HG03039 (cell line): ENCODE results near the gene IGF2R.
"Not testable (repeated sequence)": the region's sequence is repeated elsewhere in the genome, so short reads cannot be mapped to it uniquely, and the experiment has no call there.

ENCODE experiments used
- ATAC-seq: cut with Tn5 transposase; IDR thresholded peaks from one replicate; pipeline ENCODE4 v1.9.1; 2021; ENCODE audit warnings: mild to moderate bottlenecking, moderate library complexity; ENCODE audit not compliant: unreplicated experiment

IGF2R gene

DNA sequence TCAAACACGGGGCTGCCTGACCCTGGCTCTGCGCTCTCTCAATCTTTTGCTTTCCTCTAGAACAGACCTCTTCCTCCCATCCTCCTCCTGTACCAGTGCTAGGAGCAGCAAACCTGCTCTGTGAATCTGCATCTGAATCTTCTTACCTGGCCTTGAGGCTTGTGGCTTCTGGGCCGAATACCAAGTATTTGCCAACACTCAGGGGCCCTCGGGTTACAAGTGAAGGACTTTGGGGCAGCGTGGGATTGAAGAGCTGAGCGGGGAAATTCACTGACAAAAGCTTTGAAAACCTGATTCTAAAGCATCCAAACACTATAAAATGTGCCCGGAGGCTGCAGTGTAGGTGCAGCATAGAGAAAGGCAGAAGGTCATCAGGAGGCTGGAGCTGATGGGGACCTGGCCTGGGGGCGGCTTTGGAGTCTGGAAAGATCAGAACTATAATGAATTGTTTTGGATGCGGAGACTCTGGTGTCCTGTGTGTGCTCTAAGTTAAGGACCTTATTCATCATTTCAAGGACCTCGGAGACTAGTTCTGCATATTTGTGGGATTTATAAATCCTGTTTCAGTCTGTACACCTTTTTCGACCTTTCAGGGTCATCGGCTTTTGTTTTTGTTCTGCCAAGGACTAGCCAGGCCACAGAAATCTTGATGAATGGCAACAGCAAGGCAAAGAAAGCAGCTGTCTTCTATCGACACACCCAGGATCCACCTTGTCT, 16.4 kb upstream of the IGF2R start:
- ATAC-seq = no peak

DNA sequence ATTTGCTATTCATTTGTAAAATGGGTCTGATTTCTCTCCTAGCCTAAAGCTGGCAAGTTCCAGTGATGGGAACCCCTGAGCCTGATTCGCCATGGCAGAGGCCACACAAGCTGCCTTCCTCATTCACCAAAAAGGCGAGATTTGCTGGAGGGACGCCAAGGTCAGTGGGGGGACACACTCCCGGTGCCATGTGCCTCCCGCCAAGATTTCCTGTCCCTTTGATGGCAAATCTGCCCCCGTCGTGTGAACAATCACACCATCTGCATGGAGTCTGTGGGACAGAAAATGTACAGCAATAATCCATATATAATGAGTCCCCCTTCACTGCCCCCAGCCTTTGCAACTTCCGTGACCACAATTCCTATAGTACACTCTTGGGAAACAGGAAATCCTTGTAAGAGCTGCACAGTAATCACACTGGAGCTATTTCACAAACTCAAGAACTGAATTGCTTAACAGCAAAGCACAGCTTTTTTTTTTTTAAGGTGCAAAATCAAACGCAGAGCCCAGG, 15.7 kb upstream of the IGF2R start:
- no peak for ATAC-seq

DNA sequence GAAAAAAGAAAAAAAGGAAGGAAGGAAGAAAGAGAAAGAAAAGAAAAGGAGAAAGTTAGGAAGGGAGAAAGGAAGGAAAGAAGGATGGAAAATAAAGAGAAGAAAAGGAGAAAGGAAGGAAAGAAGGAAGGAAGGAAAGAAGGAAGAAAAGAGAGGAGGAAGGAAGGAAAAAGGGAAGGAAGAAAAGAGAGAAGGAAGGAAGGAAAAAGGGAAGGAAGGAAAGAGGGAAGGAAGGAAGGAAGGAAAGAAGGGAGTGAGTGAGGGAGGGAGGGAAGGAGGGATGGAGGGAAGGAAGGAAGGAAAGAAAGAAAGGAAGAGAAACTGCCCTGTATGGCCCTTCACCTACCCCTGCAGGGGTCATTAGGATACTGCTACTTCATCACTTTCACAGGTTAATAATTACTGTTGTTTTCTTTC, 12.9 kb upstream of the IGF2R start:
- ATAC-seq = no peak

DNA sequence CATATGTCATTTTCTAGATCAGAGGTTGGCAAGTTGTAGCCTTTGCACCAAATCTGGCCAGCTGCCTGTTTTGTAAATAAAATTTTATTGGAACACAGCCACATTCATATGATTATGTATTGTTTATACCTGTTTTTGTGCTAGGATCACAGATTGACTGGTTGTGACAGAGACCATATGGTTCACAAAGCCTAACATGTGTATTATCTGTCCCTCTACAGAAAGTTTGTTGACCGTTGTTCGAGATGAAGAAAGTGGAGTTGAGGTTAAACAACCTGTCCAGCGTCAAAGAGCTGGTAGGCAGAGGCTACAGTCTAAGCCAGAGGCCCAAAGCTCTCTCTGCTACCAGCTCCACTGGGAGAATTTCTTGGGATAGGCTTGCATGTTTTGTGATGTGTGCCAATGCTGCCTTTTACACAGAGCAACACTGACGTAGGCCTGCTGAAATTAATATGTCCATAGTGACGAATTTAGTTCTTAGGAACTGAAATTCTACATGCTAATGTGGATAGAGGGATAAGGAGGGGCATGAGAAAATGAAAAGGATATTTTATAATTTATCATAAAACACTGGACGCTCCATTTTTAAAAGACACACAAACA, 11.7 kb upstream of the IGF2R start:
- no peak for ATAC-seq

DNA sequence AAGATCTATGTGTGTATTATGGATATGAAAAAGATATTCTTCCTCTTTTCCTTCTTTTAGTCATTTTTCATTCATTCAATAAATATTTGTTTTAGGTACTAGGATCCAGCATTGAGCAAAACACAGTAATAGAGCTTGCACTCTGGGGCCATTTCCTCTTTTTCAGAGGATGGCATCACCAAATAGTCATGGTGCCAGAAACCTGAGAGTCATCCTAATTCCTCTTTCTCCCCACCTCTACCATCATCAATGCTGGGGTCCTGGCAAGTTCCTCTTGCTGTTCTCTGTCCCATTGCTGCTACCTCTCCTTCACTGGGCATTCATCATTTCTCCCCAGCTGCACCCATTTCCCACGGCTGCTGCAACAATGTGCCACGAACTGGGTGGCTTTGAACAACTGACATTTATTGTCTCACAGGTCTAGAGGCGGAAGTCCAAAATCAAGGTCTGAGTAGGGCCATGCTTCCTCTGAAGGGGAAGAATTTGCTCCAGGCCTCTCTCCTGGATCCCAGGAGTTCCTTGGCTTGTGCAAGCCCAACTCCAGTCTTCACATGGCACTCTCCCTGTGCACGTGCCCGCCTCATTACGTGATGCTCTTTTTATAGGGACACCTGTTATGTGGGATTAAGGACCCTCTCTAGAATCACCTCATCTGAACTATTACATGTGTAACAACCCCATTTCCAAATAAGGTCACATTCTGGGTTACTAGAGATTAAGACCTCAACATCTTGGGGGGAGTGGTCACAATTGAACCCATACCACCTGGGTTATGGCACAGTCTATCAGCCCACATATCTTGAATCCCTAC, 9.5 kb upstream of the IGF2R start:
- peak; percentile 50 for ATAC-seq

DNA sequence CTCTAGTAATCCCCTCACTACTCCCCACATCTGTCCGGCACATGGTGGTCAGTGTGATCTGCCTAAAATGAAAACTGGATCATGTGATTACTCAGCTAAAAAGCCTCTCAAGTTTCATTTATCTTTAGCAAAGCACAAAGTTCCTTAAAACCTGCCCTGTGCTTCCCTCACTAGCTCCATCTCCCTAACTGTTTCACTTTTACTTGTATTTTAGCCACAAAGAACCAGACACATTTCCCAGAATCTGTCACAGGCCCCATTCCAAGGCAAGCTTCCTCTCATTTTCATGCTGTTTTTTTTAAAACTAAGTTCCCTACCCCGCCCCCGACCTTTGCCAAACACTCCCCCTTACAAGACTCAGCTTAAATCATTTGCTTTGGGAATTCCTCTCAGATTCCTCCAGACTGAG, 8.9 kb upstream of the IGF2R start:
- no peak for ATAC-seq

DNA sequence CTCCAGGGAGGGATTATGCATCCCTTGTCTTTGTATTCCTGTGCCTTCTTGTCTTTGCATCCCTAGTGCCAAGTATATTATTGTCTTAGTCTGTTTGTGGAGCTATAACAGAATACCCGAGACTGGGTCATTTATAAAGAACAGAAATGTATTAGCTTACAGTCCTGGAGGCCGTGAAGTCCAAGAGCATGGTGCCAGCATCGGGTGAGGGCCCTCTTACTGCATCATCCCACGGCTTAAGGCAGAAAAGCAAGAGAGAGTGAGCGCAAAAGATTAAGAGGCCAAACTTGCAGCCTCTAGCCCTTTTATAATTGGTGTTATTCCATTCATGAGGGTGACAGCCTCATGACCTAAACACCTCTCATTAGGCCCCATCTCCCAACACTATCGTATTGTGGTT, 8.4 kb upstream of the IGF2R start:
- ATAC-seq = no peak

DNA sequence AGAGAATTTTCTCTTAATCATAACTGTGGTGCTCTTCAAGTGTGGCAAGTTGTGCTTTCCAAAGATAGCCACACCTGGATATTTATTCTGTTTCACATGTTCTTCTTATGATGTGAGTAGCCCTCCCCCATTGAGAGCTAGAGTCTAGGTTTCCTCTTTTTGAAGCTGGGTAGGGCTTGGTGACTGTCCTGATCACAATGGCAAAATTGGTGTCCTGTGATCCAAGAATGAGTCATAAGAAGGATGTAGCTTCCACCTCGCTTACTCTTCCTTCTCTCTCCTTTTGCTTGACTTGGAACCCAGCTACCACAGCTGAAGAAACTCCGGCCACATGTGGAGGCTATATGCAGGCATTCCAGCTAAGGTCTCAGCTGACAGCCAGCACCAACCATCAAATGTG, 7.4 kb upstream of the IGF2R start:
- ATAC-seq = no peak

DNA sequence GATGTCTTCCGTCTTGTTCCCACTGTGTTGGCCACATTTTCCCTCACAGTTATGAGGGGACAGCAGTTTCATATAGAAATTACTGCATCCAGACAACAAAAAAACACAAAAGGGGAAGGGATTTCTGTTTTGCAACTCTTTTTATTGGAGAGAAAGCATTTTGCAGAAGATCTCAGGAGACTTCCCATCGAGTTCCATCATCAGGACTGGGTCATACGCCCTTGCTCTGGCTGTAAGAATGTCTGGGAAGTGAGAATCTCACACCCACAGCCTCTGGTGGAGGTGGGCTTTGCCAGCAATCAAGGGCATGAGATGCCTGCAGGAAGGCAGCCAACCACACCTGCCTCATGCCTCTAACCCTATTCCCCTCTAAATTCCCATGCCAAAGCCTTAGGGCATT, 5.8 kb upstream of the IGF2R start:
- no peak for ATAC-seq

DNA sequence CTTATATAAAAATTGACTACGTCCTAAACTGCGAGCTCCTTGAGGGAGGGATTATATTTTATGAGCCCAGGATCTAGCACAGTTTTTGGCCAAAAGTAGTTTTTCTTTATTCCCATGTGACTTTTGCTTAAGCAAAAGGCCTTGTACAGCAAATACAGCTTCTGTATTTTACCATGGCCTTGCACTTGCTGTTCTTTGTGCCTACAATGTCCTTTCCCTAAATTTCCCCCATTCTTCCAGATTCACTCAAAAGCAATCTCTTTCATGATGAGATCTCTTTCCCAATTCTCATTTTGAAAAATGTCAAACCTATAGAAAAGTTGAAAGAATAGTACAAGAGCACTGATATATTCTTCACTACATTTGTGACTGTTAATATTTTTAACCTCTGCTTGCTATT, 4.8 kb upstream of the IGF2R start:
- no peak for ATAC-seq

DNA sequence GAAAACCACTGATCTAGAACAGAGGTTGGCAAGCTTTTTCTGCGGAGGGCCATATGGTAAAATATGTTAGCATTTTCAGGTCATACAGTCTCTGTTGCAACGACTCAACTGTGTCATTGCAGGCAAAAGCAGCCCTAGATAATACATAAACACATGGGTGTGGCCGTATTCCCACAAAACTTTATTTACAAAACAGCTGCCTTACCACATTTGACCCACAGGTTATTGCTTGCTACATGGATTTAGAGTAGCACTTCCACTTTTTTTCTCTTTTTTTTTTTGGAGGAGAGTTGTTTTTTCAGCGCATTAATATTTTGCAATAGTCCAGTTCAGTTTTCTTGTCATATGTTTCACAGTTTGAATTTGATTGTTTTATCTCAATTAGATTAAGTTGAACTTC, 2.5 kb upstream of the IGF2R start:
- no peak for ATAC-seq

DNA sequence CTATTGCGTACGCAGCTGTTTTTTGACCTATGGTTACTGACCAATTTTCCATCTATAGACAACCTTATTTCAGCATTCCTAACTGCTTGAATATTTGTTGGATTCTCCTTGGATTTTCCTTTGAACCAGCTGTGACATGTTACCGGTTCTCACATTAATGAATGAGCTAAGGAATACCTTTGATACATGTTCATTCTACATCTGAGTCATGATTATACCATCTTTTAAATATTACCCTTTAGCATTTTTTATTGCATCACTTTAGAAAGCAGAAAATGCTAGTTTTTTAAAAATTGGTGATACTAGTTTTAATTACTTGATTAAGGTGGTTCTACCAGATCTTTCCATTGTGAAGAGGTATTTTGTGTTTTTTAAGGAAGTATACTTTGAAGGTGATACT, 1.9 kb upstream of the IGF2R start:
- no peak for ATAC-seq

DNA sequence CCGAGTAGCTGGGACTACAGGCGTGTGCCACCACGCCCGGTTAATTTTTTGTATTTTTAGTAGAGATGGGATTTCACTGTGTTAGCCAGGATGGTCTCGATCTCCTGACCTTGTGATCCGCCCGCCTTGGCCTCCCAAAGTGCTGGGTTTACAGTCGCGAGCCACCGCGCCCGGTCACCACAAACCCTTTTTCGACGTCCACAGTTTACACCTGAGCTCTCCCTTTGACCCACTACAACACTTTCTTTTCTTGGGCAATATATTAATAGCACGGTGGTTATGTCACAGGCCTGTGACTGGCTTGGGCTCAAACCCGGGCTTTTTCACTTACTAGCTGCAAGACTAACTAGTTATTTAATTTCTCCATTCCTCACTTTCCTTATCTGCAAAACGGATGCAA, 1.3 kb upstream of the IGF2R start:
- not testable (repeated sequence) for ATAC-seq

DNA sequence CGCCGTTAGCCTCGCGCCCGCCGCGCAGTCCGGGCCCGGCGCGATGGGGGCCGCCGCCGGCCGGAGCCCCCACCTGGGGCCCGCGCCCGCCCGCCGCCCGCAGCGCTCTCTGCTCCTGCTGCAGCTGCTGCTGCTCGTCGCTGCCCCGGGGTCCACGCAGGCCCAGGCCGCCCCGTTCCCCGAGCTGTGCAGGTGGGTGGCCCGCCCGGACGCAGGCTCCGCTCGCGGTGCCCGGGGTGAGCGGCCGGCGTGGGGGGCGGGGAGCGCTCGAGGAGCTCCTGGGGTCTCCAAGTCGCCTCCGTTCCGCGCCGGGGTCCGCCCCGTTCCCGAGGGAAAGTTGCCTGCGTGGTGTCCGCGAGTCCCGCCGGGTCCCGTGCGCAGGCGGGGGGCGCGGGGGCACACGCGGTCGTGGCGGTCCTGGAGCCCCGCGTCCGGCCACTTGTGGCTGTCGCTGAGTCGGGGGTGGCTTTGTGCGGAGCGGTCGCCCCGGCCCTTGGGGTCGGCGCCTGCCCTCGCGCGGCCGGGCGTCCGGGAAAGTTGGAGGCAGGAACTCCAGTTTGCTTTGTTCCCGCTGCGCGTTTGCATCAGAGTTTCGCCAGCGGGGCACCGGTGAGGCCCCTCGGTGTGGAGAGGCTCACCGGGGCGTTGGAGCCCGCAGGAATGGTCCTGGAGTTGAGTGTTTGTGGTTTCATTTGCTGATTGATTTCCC, 476 bp downstream of the IGF2R start:
- ATAC-seq = peak; percentile 32

DNA sequence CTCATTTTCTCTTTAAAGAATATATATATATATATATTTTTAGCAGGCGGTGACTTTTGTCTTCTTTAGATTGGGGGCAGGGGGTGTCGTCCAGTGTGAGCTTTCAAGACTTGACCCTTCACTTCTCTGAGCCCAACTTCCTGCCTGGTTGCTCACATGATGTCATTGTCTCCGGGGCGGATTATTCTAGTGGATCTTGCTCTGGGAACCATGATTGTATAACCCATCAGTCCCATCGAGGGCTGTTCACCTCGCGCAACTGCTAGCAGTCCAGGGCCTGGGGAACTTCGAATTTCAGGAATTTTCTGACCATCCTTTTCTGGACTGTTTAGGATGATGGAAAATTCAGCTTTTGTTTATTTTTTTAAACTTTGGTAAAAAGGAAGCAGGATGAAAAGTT, 1.0 kb downstream of the IGF2R start:
- peak; percentile 20 for ATAC-seq

DNA sequence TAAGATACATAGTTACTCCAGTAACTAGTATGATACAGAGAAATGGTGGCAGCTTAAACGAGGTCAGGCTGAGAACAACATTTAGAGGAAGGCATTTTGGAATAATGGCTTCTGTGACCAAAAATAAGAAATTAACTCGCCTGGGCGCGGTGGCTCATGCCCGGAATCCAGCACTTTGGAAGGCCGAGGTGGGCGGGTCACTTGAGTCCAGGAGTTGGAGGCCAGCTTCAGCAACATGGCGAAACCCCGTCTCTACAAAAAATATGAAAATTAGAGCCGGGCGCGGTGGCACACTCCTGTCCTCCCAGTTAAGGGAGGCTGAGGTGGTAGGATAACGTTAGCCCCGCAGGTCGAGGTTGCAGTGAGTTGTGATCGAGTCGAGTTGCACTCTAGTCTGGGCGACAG, 1.8 kb downstream of the IGF2R start:
- ATAC-seq = no peak

DNA sequence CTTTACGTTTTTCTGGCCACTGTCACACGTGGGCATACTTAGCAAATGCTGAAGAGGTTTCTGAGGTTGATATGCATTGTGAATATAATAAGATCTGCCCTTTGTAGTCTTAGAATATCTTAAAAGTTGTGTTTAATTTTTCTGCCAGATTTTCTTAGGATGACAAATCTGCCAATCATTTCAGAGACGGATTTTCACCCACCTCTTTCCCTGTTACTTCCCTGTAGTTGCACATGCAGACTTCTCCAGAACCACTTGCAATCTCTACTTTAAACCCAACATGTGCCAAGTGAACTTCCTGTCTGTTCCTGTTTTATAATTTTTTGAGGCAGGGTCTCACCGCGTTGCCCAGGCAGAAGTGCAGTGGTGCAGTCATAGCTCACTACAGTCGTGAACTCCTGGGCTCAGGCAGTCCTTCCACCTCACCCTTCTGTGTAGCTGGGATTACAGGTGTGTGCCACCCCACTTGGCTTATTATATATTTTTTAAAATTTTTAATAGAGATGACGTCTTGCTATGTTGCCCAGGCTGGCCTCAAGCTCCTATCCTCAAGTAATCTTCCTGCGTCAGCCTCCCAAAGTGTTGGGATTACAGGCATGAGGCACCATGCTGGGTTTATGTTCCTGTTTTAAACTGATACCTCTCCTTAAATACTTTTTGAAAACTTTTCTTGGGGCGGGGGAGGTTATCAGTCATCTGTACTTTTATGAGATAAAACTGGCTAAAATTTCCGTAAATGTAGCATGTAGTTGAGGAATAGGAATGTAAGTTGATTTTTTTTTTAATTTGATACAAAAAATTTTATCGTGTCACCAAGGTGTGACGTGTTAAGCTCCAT, 2.7 kb downstream of the IGF2R start:
- ATAC-seq = no peak

DNA sequence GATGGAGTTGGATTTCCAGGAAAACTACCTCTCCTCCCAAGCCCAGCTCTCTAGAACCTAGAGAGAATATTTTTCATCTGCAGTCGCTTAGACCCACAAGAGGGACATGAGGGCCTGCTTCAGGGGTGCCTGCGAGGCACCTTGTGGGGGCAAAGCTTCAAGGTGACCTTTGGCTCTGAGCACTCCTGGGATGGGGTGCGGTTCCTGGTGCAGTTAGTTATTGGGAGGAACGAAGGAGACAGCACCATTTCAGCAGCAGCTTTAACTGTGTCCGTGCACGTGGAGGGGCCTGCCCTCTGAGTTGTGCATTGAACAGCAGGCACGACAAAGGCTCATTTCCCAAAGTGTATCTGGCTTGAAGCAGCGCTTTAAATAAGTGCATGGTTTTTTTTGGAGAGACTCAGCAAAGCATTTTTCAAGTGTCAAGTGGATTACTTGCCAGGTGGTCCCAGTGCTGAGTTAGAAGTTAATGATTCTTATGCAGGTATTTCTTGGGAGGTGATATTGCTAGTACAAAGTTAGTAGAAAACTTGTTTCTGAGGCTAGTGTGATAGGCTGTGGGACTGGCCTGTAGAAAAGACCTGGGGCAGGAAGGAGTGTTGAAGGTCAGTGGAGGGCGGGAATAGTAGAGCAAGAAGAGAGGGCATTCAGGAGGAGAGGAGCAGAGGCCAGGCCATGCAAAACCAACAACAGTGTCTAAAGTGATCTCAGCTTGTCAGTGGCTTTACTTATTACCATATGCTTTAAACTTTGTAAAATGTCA, 3.8 kb downstream of the IGF2R start:
- no peak for ATAC-seq

DNA sequence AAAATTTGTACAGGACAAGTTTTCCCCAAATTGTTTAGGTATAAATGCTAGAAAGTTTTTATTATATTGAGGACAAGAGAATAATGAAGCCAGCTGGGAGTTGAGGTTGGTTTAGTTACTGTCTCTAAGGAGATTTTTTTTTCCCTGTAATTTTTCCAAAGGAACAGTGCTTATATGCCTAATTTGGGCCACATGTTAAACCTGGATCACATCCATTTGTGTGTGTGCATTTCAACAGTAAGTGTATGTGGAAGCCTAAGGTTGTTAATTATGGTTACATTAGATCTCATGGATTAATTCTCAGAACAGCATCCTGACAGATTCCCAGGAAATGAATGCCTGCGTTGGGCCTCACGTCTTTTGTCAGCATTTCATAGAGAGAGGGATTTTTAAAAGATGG, 4.5 kb downstream of the IGF2R start:
- no peak for ATAC-seq

DNA sequence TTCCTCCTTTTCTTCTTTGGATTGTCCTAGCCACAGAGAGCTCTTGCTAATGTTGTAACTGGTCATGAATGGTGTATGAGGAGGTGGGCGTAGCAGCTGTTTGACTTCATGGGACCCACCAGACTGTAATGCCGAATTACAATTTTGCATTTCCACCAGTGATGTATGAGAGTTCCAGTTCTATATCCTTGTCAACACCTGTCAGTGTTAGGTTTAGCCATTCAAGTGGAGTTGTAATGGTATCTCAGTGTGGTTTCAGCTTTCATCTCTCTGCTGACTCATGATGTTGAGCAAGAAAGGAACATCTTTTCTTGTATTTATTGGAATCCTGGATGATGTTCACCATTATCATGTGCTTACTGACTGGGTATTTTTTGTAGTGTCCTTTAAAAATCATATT, 5.1 kb downstream of the IGF2R start:
- ATAC-seq = peak; percentile 44
